Tibial nerve (tissue), 4 donors: ENCODE data around the gene VMP1.

Experiments used
- EP300 ChIP-seq, 2 donors: sonication (generic); formaldehyde crosslinking; IDR thresholded peaks; one replicate each; pipeline ENCODE4 v1.6.1; 2017; ENCODE audit warnings: antibody characterized with exemption in 2 of 2, mild to moderate bottlenecking in 1 of 2
- POLR2A ChIP-seq, 2 donors: fragments of 450-650 bp; IDR thresholded peaks; one replicate each; pipeline ENCODE4 v1.6.1; 2017; ENCODE audit warnings: antibody characterized with exemption in 2 of 2, mild to moderate bottlenecking in 2 of 2, moderate library complexity in 2 of 2
- TF ChIP-seq, protein P1 (sequence below), 5 experiments: fragments of 200-600 bp in 3 of 5; fragments of 450-650 bp in 2 of 5; sonication (generic) in 3 of 5; IDR thresholded peaks; one replicate each; pipeline ENCODE4 v1.5.1; 2016 to 2019; ENCODE audit warnings: antibody characterized with exemption in 5 of 5, mild to moderate bottlenecking in 3 of 5, moderate library complexity in 2 of 5

DNA sequence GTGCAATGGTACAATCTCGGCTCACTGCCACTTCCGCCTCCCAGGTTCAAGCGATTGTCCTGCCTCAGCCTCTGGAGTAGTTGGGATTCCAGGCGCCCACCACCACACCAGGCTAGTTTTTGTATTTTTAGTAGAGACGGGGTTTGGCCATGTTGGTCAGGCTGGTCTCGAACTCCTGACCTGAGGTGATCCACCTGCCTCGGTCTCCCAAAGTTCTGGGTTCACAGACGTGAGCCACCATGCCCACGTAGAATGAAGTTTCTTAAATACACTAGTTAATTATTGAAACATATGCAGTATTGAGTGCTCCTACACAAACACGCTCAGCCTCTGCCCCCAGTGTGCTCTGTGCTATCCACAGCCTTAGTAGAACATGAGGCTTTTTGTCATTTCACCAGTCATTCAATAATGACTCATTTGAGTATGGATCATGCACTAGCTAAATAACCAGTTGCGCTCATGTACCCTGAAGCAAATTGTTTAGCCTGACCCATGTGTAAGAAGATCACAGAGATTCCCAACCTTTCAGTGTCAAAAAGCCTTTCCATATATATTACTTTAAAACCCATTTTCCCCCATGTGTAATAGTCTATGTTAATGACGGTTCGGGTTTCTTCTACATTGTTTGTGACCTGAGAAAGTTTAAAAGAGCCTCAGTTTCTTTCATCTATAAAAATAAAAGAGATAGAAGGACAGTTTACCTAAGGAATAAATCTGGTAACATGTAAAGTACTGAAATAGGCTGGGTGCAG is 135.6 kb downstream of the VMP1 start:
- TF ChIP-seq POLR2A (IDR thresholded peaks at IDR 0.05) (peak; percentile 33 to 38), EP300 (IDR thresholded peaks at IDR 0.05) (peak in 1 of 2 donors; percentile 77)
- TF ChIP-seq, protein P1, sequence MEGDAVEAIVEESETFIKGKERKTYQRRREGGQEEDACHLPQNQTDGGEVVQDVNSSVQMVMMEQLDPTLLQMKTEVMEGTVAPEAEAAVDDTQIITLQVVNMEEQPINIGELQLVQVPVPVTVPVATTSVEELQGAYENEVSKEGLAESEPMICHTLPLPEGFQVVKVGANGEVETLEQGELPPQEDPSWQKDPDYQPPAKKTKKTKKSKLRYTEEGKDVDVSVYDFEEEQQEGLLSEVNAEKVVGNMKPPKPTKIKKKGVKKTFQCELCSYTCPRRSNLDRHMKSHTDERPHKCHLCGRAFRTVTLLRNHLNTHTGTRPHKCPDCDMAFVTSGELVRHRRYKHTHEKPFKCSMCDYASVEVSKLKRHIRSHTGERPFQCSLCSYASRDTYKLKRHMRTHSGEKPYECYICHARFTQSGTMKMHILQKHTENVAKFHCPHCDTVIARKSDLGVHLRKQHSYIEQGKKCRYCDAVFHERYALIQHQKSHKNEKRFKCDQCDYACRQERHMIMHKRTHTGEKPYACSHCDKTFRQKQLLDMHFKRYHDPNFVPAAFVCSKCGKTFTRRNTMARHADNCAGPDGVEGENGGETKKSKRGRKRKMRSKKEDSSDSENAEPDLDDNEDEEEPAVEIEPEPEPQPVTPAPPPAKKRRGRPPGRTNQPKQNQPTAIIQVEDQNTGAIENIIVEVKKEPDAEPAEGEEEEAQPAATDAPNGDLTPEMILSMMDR (IDR thresholded peaks at IDR 0.05), result no peak
